ENCODE data around the gene PADI6.

Gene PADI6

GRCh38 chr1:17363771-17364170, 8.2 kb upstream of the PADI6 start:
- no peak for ATAC-seq
- TF ChIP-seq BACH2 (CRISPR knock-in tag; IDR thresholded peaks at IDR 0.05; ENCODE audit: borderline replicate concordance) (no peak), CSDC2 (CRISPR knock-in tag; IDR thresholded peaks at IDR 0.05) (no peak), ZC3H10 (CRISPR knock-in tag; IDR thresholded peaks at IDR 0.05) (no peak)

- ATAC-seq, result no peak
- no peak for TF ChIP-seq PPARA (CRISPR knock-in tag; IDR thresholded peaks at IDR 0.05; ENCODE audit: borderline replicate concordance)
- no peak for TF ChIP-seq ISL1 (CRISPR knock-in tag; IDR thresholded peaks at IDR 0.05)
- TF ChIP-seq RARB (CRISPR knock-in tag; IDR thresholded peaks at IDR 0.05), result no peak
- TF ChIP-seq SNAI2 (CRISPR knock-in tag; IDR thresholded peaks at IDR 0.05), result no peak
- no peak for TF ChIP-seq CSDC2 (CRISPR knock-in tag; IDR thresholded peaks at IDR 0.05)
- no peak for TF ChIP-seq TOX (CRISPR knock-in tag; IDR thresholded peaks at IDR 0.05; ENCODE audit: borderline replicate concordance)
- TF ChIP-seq CSRNP3 (CRISPR knock-in tag; IDR thresholded peaks at IDR 0.05), result no peak
- no peak for TF ChIP-seq TCF4 (CRISPR knock-in tag; IDR thresholded peaks at IDR 0.05; ENCODE audit: borderline replicate concordance)
- TF ChIP-seq PATZ1 (CRISPR knock-in tag; IDR thresholded peaks at IDR 0.05; ENCODE audit: borderline replicate concordance), result no peak
- no peak for TF ChIP-seq BACH2 (CRISPR knock-in tag; IDR thresholded peaks at IDR 0.05; ENCODE audit: borderline replicate concordance)
- no peak for TF ChIP-seq ARNTL (CRISPR knock-in tag; IDR thresholded peaks at IDR 0.05; ENCODE audit: borderline replicate concordance, low read depth)
- TF ChIP-seq ZNF565 (CRISPR knock-in tag; conservative IDR thresholded peaks at IDR 0.05; ENCODE audit: low read depth), result no peak
Measured at GRCh38 chr1:17365293-17365692, 6.7 kb upstream of the PADI6 start.

- no peak for TF ChIP-seq TSHZ2 (CRISPR knock-in tag; IDR thresholded peaks at IDR 0.05)
- TF ChIP-seq ZNF8 (CRISPR knock-in tag; IDR thresholded peaks at IDR 0.05), result no peak
- TF ChIP-seq GLIS3 (CRISPR knock-in tag; IDR thresholded peaks at IDR 0.05), result no peak
- no peak for TF ChIP-seq ARNTL (CRISPR knock-in tag; IDR thresholded peaks at IDR 0.05; ENCODE audit: borderline replicate concordance, low read depth)
- TF ChIP-seq TCF4 (CRISPR knock-in tag; IDR thresholded peaks at IDR 0.05; ENCODE audit: borderline replicate concordance), result no peak
- TF ChIP-seq OSR1 (CRISPR knock-in tag; IDR thresholded peaks at IDR 0.05), result no peak
- TF ChIP-seq CREB5 (CRISPR knock-in tag; IDR thresholded peaks at IDR 0.05; ENCODE audit: low read depth), result no peak
- TF ChIP-seq POU6F1 (CRISPR knock-in tag; IDR thresholded peaks at IDR 0.05; ENCODE audit: borderline replicate concordance, low read depth), result no peak
- no peak for TF ChIP-seq ZFP3 (CRISPR knock-in tag; IDR thresholded peaks at IDR 0.05)
- TF ChIP-seq RARB (CRISPR knock-in tag; IDR thresholded peaks at IDR 0.05), result no peak
- TF ChIP-seq ESRRG (CRISPR knock-in tag; IDR thresholded peaks at IDR 0.05), result no peak
- no peak for TF ChIP-seq BACH2 (CRISPR knock-in tag; IDR thresholded peaks at IDR 0.05; ENCODE audit: borderline replicate concordance)
- no peak for TF ChIP-seq ZFP30 (CRISPR knock-in tag; IDR thresholded peaks at IDR 0.05)
- TF ChIP-seq ZNF565 (CRISPR knock-in tag; conservative IDR thresholded peaks at IDR 0.05; ENCODE audit: low read depth), result no peak
- no peak for TF ChIP-seq ZNF70 (CRISPR knock-in tag; IDR thresholded peaks at IDR 0.05)
- no peak for TF ChIP-seq ZC3H10 (CRISPR knock-in tag; IDR thresholded peaks at IDR 0.05)
- no peak for TF ChIP-seq PPARA (CRISPR knock-in tag; IDR thresholded peaks at IDR 0.05; ENCODE audit: borderline replicate concordance)
- ATAC-seq, result peak; percentile 68
Measured at GRCh38 chr1:17369466-17369865, 2.5 kb upstream of the PADI6 start.

Data from SK-N-SH treated with all-trans-retinoic acid at 6 μM for 48 hours (cell line).